GM21381 (cell line): Measurements from ENCODE around the gene C1orf210.

Source experiments
- ATAC-seq: cut with Tn5 transposase; IDR thresholded peaks from one replicate; pipeline ENCODE4 v1.9.1; 2021; ENCODE audit warnings: mild to moderate bottlenecking, moderate library complexity; ENCODE audit not compliant: unreplicated experiment

C1orf210 gene

GRCh38 chr1:43312663-43313515, 27.5 kb upstream of the C1orf210 start:
- ATAC-seq = no peak

GRCh38 chr1:43312212-43312623, 26.8 kb upstream of the C1orf210 start:
- no peak for ATAC-seq

- no peak for ATAC-seq
These were observed 26.1 kb upstream of the C1orf210 start for GRCh38 chr1:43311521-43311920.

GRCh38 chr1:43309405-43310025, 24.1 kb upstream of the C1orf210 start:
- no peak for ATAC-seq

- no peak for ATAC-seq
These were observed 23.4 kb upstream of the C1orf210 start for GRCh38 chr1:43308635-43309404.

- ATAC-seq = no peak
These were observed 22.2 kb upstream of the C1orf210 start for GRCh38 chr1:43307458-43308158.

- ATAC-seq = no peak
These were observed 21.5 kb upstream of the C1orf210 start for GRCh38 chr1:43306688-43307457.

GRCh38 chr1:43305926-43306687, 20.7 kb upstream of the C1orf210 start:
- no peak for ATAC-seq

- no peak for ATAC-seq
These were observed 20.1 kb upstream of the C1orf210 start for GRCh38 chr1:43305461-43305860.

- no peak for ATAC-seq
These were observed 19.5 kb upstream of the C1orf210 start for GRCh38 chr1:43304771-43305300.

- ATAC-seq = no peak
These were observed 18.9 kb upstream of the C1orf210 start for GRCh38 chr1:43304314-43304681.

- no peak for ATAC-seq
These were observed 18.3 kb upstream of the C1orf210 start for GRCh38 chr1:43303471-43304313.

- ATAC-seq = no peak
These were observed 17.5 kb upstream of the C1orf210 start for GRCh38 chr1:43302721-43303470.

GRCh38 chr1:43302201-43302600, 16.8 kb upstream of the C1orf210 start:
- no peak for ATAC-seq

GRCh38 chr1:43300378-43301094, 15.2 kb upstream of the C1orf210 start, which contains the start of gene TIE1:
TSS of gene TIE1 (plus strand) at chr1:43300982. CDS start at chr1:43301072, 90 bp downstream.
- no peak for ATAC-seq

- no peak for ATAC-seq
These were observed 13.7 kb upstream of the C1orf210 start for GRCh38 chr1:43299101-43299500.

GRCh38 chr1:43298055-43298454, 12.7 kb upstream of the C1orf210 start:
- ATAC-seq = no peak
